Activated naive CD4-positive, alpha-beta T cell treated with anti-CD3 and anti-CD28 coated beads, Interleukin-2, amount 50 U/mL, for 24 hours (primary cell): ENCODE measurements around the gene ACOT11.

Experiments used
- H3K27ac Mint-ChIP-seq: one replicate; pipeline ENCODE4 v1.8.0; 2021; ENCODE audit warnings: mild to moderate bottlenecking, mixed read lengths
- H3K27me3 Mint-ChIP-seq: one replicate; pipeline ENCODE4 v1.8.0; 2021; ENCODE audit warnings: mixed read lengths
- H3K36me3 Mint-ChIP-seq: one replicate; pipeline ENCODE4 v1.8.0; 2021; ENCODE audit warnings: mixed read lengths
- H3K4me1 Mint-ChIP-seq: one replicate; pipeline ENCODE4 v1.8.0; 2021; ENCODE audit warnings: mixed read lengths
- H3K4me3 Mint-ChIP-seq: one replicate; pipeline ENCODE4 v1.8.0; 2021; ENCODE audit warnings: mild to moderate bottlenecking, mixed read lengths
- H3K9me3 Mint-ChIP-seq: one replicate; pipeline ENCODE4 v1.8.0; 2021; ENCODE audit warnings: mixed read lengths

ACOT11 gene

GRCh38 chr1:54570161-54570560 lies 22.1 kb downstream of the ACOT11 start:
- no peaks in the 10 kb centered on the region for H3K4me1 Mint-ChIP-seq
- H3K4me3 Mint-ChIP-seq, result no peak overlapping the region
- H3K36me3 Mint-ChIP-seq, result no peaks in the 10 kb centered on the region
- H3K9me3 Mint-ChIP-seq, result no peaks in the 10 kb centered on the region
- H3K27me3 Mint-ChIP-seq, result no peaks in the 10 kb centered on the region
- H3K27ac Mint-ChIP-seq, result no peak overlapping the region

- no peak overlapping the region for H3K27ac Mint-ChIP-seq
- no peaks in the 10 kb centered on the region for H3K4me1 Mint-ChIP-seq
- H3K27me3 Mint-ChIP-seq, result no peaks in the 10 kb centered on the region
- H3K9me3 Mint-ChIP-seq, result no peaks in the 10 kb centered on the region
- H3K36me3 Mint-ChIP-seq, result no peaks in the 10 kb centered on the region
- H3K4me3 Mint-ChIP-seq, result no peak overlapping the region
These were observed 23.3 kb downstream of the ACOT11 start for GRCh38 chr1:54571326-54571725.

GRCh38 chr1:54571803-54572541 lies 23.9 kb downstream of the ACOT11 start:
- no peak overlapping the region for H3K4me3 Mint-ChIP-seq
- no peak overlapping the region for H3K27ac Mint-ChIP-seq
- no peaks in the 10 kb centered on the region for H3K36me3 Mint-ChIP-seq
- H3K9me3 Mint-ChIP-seq, result no peaks in the 10 kb centered on the region
- no peaks in the 10 kb centered on the region for H3K27me3 Mint-ChIP-seq
- no peaks in the 10 kb centered on the region for H3K4me1 Mint-ChIP-seq

- Mint-ChIP-seq H3K9me3 (no peaks in the 10 kb centered on the region), H3K36me3 (no peaks in the 10 kb centered on the region)
These were observed 24.5 kb downstream of the ACOT11 start for GRCh38 chr1:54572542-54572850.

GRCh38 chr1:54574158-54574778 lies 26.2 kb downstream of the ACOT11 start:
- no peaks in the 10 kb centered on the region for H3K4me1 Mint-ChIP-seq
- no peak overlapping the region for H3K27ac Mint-ChIP-seq
- no peaks in the 10 kb centered on the region for H3K36me3 Mint-ChIP-seq
- H3K9me3 Mint-ChIP-seq, result no peaks in the 10 kb centered on the region
- H3K4me3 Mint-ChIP-seq, result no peak overlapping the region
- no peaks in the 10 kb centered on the region for H3K27me3 Mint-ChIP-seq

More at GRCh38 chr1:54572542-54572850, 24.5 kb downstream of the ACOT11 start:
- Mint-ChIP-seq H3K27me3 (no peaks in the 10 kb centered on the region), H3K4me3 (no peak overlapping the region), H3K4me1 (no peaks in the 10 kb centered on the region), H3K27ac (no peak overlapping the region)

GRCh38 chr1:54575161-54575560 lies 27.1 kb downstream of the ACOT11 start:
- Mint-ChIP-seq H3K27ac (no peak overlapping the region), H3K36me3 (no peaks in the 10 kb centered on the region), H3K9me3 (no peaks in the 10 kb centered on the region), H3K27me3 (no peaks in the 10 kb centered on the region), H3K4me3 (no peak overlapping the region), H3K4me1 (no peaks in the 10 kb centered on the region)

- Mint-ChIP-seq H3K36me3 (no peaks in the 10 kb centered on the region), H3K27me3 (no peaks in the 10 kb centered on the region), H3K4me1 (no peaks in the 10 kb centered on the region), H3K4me3 (no peak overlapping the region), H3K27ac (no peak overlapping the region), H3K9me3 (no peaks in the 10 kb centered on the region)
These were observed 27.7 kb downstream of the ACOT11 start for GRCh38 chr1:54575605-54576290.

GRCh38 chr1:54577612-54578011 lies 29.6 kb downstream of the ACOT11 start:
- H3K36me3 Mint-ChIP-seq, result no peaks in the 10 kb centered on the region
- H3K27ac Mint-ChIP-seq, result no peak overlapping the region
- H3K4me3 Mint-ChIP-seq, result no peak overlapping the region
- H3K27me3 Mint-ChIP-seq, result no peaks in the 10 kb centered on the region
- no peaks in the 10 kb centered on the region for H3K4me1 Mint-ChIP-seq
- H3K9me3 Mint-ChIP-seq, result no peaks in the 10 kb centered on the region

GRCh38 chr1:54579337-54579781 lies 31.3 kb downstream of the ACOT11 start:
- H3K4me3 Mint-ChIP-seq, result no peak overlapping the region
- no peaks in the 10 kb centered on the region for H3K4me1 Mint-ChIP-seq
- H3K36me3 Mint-ChIP-seq, result no peaks in the 10 kb centered on the region
- H3K27ac Mint-ChIP-seq, result no peak overlapping the region
- H3K27me3 Mint-ChIP-seq, result no peaks in the 10 kb centered on the region
- H3K9me3 Mint-ChIP-seq, result no peaks in the 10 kb centered on the region

GRCh38 chr1:54580856-54581550 lies 33.0 kb downstream of the ACOT11 start:
- Mint-ChIP-seq H3K9me3 (no peaks in the 10 kb centered on the region), H3K36me3 (no peaks in the 10 kb centered on the region), H3K4me3 (no peak overlapping the region), H3K27me3 (no peaks in the 10 kb centered on the region), H3K27ac (no peak overlapping the region), H3K4me1 (no peaks in the 10 kb centered on the region)

- Mint-ChIP-seq H3K36me3 (no peaks in the 10 kb centered on the region), H3K9me3 (no peaks in the 10 kb centered on the region), H3K27ac (no peak overlapping the region), H3K27me3 (no peaks in the 10 kb centered on the region), H3K4me3 (no peak overlapping the region), H3K4me1 (no peaks in the 10 kb centered on the region)
These were observed 33.6 kb downstream of the ACOT11 start for GRCh38 chr1:54581621-54582035.

GRCh38 chr1:54582566-54583306 lies 34.7 kb downstream of the ACOT11 start:
- no peak overlapping the region for H3K27ac Mint-ChIP-seq
- H3K9me3 Mint-ChIP-seq, result no peaks in the 10 kb centered on the region
- no peak overlapping the region for H3K4me3 Mint-ChIP-seq
- no peaks in the 10 kb centered on the region for H3K4me1 Mint-ChIP-seq
- no peaks in the 10 kb centered on the region for H3K27me3 Mint-ChIP-seq
- no peaks in the 10 kb centered on the region for H3K36me3 Mint-ChIP-seq

- H3K27me3 Mint-ChIP-seq, result no peaks in the 10 kb centered on the region
- no peaks in the 10 kb centered on the region for H3K36me3 Mint-ChIP-seq
- H3K9me3 Mint-ChIP-seq, result no peaks in the 10 kb centered on the region
- H3K27ac Mint-ChIP-seq, result no peak overlapping the region
- no peak overlapping the region for H3K4me3 Mint-ChIP-seq
- H3K4me1 Mint-ChIP-seq, result peaks cover 2% of the 10 kb centered on the region
These were observed 35.3 kb downstream of the ACOT11 start for GRCh38 chr1:54583307-54583686.

GRCh38 chr1:54583871-54584270 lies 35.8 kb downstream of the ACOT11 start:
- Mint-ChIP-seq H3K27me3 (no peaks in the 10 kb centered on the region), H3K4me3 (no peak overlapping the region), H3K36me3 (no peaks in the 10 kb centered on the region), H3K4me1 (peaks cover 5% of the 10 kb centered on the region), H3K27ac (no peak overlapping the region), H3K9me3 (no peaks in the 10 kb centered on the region)

- no peaks in the 10 kb centered on the region for H3K27me3 Mint-ChIP-seq
- H3K36me3 Mint-ChIP-seq, result no peaks in the 10 kb centered on the region
- peaks cover 5% of the 10 kb centered on the region for H3K4me1 Mint-ChIP-seq
- H3K4me3 Mint-ChIP-seq, result no peak overlapping the region
- no peaks in the 10 kb centered on the region for H3K9me3 Mint-ChIP-seq
- H3K27ac Mint-ChIP-seq, result peak overlapping the region; percentile 1
These were observed 36.5 kb downstream of the ACOT11 start for GRCh38 chr1:54584575-54584974.
